A549 treated with DMSO at 1 μM for 4 hours (cell line): ENCODE measurements around the gene AGMO. TPM values are rescaled to one million over a fixed set of nuclear protein-coding genes. Genes with fewer than 3 reads are reported as not detected.

Experiments
- total RNA-seq: library from RNA; stranded (reverse); fragments of 200-300 nt; extraction: Qiagen RNA extraction; gene quantifications from 5 replicates; pipeline ENCODE4 v1.2.3, GENCODE V29; 2022; ENCODE audit warnings: low read depth

Gene AGMO
- 0.96 to 1.3 TPM (median 1.1 TPM) in 5 replicates for total RNA-seq

DNA sequence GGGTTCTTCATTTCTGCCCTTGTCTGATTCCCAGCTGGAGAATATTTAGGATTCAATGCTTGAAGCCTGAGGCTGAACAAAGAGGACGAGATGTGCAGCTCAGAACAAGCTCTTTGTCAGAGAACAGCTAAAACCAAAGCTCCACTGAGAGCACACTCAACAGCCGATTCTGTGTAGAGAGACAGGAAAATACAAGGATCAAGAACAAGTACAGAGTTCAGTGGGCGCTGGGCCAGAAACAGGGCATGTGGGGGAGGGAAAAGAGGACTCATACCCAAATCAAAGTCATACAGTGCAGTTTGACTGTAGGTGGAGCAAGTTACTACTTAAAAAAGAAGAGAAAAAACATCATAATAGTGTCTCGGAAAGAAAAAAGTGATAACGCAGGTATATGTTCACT, at the start of gene AGMO:
Gene AGMO (minus strand): TSS at position 181 of the 400 bp plus-strand sequence.

Other genes starting within 250 kb of the AGMO start
- not detected in 5 replicates for gene MEOX2, start 124.7 kb upstream of the AGMO start, total RNA-seq